SHP77 treated with DMSO at 0.1 percent for 48 hours (cell line): ENCODE measurements around the gene PGBD5.

Source experiments
- DNase-seq: peaks from one replicate; lab custom pipeline; 2025; lab: John Stamatoyannopoulos, UW

PGBD5 gene

DNA sequence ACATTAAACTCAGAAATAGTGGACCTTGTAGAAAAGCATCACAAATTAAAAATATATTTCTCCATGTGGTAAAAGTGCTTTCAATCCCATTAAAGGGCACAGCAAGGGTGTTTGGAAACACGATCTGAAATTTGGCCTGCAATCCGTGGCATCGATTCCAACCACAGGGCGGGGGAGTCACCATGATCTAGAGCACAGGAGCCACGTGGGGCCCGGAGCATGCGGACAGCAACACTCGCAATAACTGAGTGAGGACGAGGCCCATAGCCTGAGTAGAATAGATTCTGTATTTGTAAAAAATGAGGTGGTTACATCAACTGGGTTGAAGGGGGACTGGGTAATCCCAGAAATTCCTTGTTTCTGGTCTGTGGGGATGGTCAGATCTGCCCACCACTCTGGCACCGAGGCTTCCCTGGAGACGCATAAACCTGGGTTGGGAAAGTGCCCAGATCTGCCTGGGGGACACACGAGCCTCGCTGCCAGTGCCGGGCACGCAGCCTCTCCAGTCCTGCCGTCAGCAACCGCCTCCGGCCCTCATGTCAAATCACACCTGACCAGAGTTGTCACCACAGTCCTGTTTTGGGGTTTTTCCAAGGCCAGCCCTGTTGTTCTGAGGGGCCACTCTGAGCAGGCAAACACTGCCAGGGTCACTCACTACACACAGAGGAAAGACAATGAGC, 104.3 kb downstream of the PGBD5 start:
- no peak for DNase-seq

DNA sequence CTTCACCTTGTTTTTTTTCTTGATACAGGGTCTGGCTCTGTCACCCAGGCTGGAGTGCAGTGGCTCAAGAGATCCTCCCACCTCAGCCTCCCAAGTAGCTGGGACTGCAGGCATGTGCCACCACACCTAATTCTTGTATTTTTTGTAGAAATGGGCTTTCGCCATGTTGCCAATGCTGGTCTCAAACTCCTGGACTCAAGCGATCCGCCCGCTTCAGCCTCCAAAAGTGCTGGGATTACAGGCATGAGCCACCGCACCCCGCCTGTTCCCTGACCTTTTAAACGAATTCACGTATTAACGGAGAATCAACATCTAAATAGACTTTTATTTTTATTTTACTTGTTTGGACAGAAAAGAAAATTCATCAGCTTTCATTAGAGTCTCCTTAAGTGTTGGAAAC, 104.8 kb downstream of the PGBD5 start:
- no peak for DNase-seq

GRCh38 chr1:230320804-230321203, 105.3 kb downstream of the PGBD5 start:
- DNase-seq, result no peak

- DNase-seq, result no peak
These were observed 107.0 kb downstream of the PGBD5 start for GRCh38 chr1:230319014-230319747.

- DNase-seq, result no peak
These were observed 108.0 kb downstream of the PGBD5 start for GRCh38 chr1:230317823-230318819.

DNA sequence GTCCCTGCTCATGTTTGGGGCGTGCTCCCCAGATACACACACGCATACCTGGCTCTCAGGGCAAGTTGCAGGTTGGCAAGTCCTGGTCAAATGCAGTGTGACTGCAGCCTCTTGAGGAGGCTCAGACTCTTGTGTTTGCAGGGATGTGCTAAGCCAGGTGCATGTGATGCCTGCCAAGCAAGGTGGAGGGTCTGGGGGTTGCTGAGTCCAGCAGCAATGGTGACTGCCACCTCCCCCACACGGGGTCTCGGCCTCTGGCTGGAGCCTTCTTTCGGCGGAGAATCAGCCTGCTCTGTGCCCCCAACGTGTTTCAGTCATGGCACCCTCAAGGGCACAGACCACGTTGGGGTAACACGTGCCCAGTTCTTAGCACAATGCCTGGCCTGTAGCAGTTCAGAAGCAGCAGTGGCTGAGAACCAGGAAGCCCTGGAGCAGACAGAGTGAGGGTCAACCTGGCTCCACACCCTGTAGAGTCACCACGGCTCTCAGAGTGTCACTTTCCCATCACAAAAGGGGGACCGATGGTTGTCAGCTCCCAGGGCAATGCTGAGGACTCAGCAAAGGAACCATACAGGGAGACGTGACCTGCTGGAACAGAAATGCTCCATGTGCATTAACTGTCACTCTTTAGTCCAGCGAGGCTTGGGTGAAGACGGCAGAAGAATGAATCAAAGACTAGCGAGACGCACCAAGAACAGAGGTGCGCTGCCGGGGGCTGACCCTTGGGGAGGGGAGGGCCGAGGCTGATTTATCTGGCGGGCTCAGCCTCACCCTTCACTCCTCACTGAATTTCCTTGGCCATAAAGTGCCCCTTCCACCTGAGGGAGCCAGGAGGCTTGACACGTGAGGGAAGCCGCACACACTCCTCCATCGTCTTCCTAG, 109.0 kb downstream of the PGBD5 start:
- no peak for DNase-seq

DNA sequence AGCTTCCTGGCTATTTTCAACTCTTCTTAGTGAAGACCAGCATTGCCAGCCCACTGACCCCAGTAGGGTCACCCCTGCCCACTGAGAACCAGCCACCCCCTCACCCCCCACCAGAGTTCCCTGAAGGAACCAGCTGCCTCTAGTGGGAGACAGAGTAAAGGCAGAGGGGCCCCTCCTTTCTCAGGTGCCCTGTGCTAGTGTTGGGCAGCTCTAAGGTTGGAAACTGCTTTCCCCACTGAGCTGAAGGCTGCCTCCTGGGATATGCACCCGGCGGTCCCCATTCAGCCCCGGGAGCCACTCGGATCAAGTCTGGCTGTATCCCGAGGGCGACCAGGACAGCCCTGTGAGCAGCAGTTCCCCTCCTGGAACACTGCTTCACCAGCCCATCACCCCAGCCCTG, 111.0 kb downstream of the PGBD5 start:
- DNase-seq, result no peak

- no peak for DNase-seq
These were observed 112.0 kb downstream of the PGBD5 start for GRCh38 chr1:230314142-230314470.

GRCh38 chr1:230313453-230314141, 112.5 kb downstream of the PGBD5 start:
- no peak for DNase-seq

- no peak for DNase-seq
These were observed 113.5 kb downstream of the PGBD5 start for GRCh38 chr1:230312676-230313075.

DNA sequence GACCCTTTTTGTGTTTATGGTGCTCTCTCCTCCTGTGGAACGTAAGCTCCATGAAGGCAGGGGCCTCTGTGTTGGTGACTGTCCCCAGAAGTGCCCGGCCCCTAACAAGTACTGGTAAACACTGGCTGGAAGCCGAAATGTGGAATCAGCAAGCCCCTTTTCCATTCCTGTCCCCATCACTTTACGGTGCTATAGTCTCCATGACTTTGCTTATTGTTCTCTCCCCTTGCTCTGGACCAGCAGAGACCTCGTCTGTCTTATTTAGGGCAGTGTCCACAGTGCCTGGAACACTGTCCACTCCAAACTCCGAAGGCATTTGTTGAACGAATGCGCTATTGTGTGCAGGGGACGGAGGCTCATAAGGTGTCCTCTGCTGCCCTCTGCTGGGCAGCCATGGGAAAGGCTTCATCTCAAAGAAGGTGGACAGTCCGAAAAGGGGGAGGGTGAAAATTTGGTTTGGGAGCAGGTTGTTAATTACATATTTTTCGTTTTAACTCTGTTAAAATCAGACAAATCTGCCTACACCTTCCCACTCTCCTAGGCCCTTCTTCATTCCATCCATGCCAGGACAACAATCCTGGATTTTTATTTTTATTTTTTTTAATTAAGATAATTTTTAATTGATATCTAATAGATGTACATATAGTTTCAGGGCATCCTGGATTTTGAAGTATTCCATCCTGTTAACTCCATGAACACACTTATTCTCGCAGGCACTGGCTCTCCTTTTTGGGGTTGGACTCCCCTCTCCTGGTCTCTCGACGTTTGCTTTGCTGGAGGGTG, 115.6 kb downstream of the PGBD5 start:
- peak; percentile 58 for DNase-seq

GRCh38 chr1:230309646-230310177, 116.4 kb downstream of the PGBD5 start:
- DNase-seq, result no peak

GRCh38 chr1:230308821-230309220, 117.3 kb downstream of the PGBD5 start:
- no peak for DNase-seq

- DNase-seq, result peak; percentile 41
These were observed 118.1 kb downstream of the PGBD5 start for GRCh38 chr1:230308039-230308438.

DNA sequence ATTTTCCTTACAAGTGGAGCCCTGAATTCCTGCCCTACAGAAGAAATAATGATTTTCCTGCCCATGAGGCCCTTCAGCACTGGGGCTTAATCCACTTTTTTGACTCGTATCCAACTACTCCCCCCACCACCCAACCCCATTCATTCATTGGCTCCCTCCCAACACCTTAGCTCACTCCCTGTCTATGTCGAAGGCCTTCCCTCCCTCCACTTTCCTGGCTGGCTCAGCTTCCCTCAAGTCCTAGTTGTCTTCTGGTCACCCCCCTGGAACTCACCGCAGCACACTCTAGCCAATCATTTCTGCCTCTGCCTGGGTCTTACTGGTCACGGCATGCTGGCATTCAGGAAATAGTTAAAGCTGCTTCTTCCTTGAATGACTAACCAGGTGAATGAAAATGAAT, 118.9 kb downstream of the PGBD5 start:
- DNase-seq, result no peak

- DNase-seq, result no peak
These were observed 120.0 kb downstream of the PGBD5 start for GRCh38 chr1:230306169-230306568.

GRCh38 chr1:230303822-230304221, 122.3 kb downstream of the PGBD5 start:
- no peak for DNase-seq

DNA sequence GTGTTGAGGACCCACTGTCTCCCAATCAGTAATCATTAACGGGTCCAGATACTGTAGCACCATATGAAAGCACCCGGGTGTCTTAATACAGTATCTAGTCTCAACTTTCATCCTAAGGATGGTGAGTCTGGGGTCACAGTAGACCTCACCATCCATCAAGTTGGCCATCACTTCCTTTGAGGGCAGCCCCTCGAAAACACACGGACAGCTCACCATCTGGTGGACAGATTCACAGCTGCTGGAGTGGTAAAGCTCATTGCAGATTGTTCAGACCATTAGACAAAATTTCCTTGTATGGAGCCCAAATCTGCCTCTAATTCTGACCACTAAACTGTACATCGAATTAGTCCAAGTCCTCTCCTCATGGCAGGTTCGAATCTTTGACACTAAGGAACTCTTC, 123.1 kb downstream of the PGBD5 start:
- DNase-seq, result no peak

DNA sequence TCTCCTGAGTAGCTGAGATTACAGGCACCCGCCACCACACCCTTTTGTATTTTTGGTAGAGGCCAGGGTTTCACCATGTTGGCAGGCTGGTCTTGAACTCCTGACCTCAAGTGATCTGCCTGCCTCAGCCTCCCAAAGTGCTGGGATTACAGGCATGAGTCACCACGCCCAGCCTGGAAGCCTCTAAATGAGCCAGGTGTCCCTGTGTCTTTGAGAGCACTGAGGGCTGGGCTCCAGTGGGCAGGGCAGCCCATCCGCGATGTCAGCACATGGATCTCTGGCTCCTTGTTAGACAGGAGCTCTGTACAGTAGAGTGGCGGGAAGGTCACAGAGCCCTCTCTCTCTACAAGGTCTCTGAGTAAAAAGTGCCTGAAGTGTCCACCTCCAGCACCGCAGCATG, 124.3 kb downstream of the PGBD5 start:
- no peak for DNase-seq

DNA sequence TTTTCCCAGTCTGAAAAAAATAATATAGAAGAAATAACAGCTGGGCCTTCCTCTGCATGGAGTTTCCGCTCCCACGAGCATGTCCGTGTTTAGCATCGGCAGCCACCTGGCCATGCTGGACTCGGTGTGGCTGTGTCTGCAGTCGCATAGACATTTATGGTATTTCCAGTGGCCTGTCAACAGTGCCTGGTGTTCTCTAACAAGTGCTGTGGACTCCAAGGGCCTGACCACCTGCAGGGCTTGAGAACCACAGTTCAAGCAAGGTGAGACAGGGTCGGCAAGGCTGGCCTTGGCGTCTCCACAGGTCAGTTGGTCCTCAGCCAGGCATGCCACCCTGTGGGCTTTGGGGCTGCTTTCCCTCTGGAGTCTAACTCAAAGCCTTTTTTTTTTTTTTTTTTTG, 124.8 kb downstream of the PGBD5 start:
- no peak for DNase-seq
